Mammary microvascular endothelial cell (primary cell): Measurements from ENCODE around the gene FAM181B. TPM values are rescaled to one million over a fixed set of nuclear protein-coding genes. Genes with fewer than 3 reads are reported as not detected.

ENCODE experiments used
- total RNA-seq: library from RNA; depleted of rRNA; stranded (reverse); fragments of >200 nt; gene quantifications from 2 replicates; pipeline ENCODE4 v1.2.3, GENCODE V29; 2015

Gene FAM181B, protein sequence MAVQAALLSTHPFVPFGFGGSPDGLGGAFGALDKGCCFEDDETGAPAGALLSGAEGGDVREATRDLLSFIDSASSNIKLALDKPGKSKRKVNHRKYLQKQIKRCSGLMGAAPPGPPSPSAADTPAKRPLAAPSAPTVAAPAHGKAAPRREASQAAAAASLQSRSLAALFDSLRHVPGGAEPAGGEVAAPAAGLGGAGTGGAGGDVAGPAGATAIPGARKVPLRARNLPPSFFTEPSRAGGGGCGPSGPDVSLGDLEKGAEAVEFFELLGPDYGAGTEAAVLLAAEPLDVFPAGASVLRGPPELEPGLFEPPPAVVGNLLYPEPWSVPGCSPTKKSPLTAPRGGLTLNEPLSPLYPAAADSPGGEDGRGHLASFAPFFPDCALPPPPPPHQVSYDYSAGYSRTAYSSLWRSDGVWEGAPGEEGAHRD
- not detected in 2 replicates for total RNA-seq

DNA sequence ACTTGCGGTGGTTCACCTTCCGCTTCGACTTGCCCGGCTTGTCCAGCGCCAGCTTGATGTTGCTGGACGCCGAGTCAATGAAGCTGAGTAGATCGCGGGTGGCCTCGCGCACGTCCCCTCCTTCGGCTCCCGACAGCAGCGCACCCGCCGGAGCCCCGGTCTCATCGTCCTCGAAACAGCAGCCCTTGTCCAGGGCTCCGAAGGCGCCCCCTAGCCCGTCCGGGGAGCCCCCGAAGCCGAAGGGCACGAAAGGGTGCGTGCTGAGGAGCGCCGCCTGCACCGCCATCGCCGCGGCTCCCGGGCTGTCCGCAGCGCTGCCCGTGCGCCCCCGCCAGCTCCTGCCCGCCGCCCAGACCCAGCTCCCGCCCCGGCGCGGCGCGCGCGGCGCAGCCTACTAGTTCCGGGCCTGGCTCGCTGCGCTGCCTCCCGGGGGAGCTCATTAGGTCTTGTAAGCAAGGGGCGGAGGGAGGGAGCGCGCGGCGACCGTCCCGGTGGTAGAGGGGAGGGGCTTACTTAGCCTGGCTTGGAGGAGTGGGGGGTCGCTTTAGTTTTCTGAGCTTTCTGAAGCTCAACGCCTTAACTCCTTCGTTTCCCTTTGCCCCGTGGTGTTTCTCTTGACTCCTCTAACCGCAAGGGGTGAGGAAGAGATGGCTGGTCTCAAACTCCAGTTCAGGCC is at the start of gene FAM181B:
Gene FAM181B (minus strand): TSS at position 421 of the 676 bp plus-strand sequence. CDS start 135 bp downstream, at position 286.

Other genes starting within 250 kb of the FAM181B start
- gene PRCP, start 166.6 kb upstream of the FAM181B start, total RNA-seq = 76.5 and 77.9 TPM in 2 replicates
- 7.7 and 12.3 TPM in 2 replicates for gene DDIAS, start 167.9 kb upstream of the FAM181B start, total RNA-seq